ENCODE data around the gene CHSY3. TPM values are rescaled to one million over a fixed set of nuclear protein-coding genes. Genes with fewer than 3 reads are reported as not detected.

CHSY3 gene
- total and polyA plus RNA-seq, 2 experiments from 2014 or later, result 0.29 to 2.4 TPM

DNA sequence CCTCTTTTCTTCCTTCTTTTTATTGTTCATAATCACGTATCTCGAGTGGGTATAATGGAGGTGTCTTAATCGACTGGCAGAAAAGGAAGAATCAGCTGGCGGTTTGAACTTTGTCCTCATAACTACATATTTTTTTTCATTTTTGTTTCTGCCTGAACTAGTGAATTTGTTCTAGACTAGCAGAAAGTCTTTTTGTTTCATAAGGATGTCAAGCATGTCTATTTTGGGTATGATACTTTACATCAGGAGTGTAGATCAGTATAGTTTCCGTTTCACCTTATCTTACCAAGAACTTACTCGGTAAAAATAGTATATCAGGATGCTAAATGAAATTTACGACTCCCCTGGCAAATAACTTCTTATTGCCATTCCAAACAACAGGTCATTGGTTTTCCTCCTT, 278.9 kb downstream of the CHSY3 start:
- no peak overlapping the region for H3K9ac ChIP-seq
- in situ Hi-C loops (cut with MboI), result no loop called here
- no peaks in the 10 kb centered on the region for H3K79me2 ChIP-seq (ENCODE audit: insufficient read depth)
- H3K27me3 ChIP-seq (replicated peaks; ENCODE audit: insufficient read depth), result no peaks in the 10 kb centered on the region
- no peaks in the 10 kb centered on the region for H3K9me3 ChIP-seq (ENCODE audit: low read depth)
- H3F3A ChIP-seq (ENCODE audit: insufficient read depth), result no peaks in the 10 kb centered on the region
- no peaks in the 10 kb centered on the region for H3K36me3 ChIP-seq (ENCODE audit: low read depth)
- no peak overlapping the region for H3K4me3 ChIP-seq
- TF ChIP-seq EZH2 (IDR thresholded peaks at IDR 0.05; ENCODE audit: insufficient read depth, poor library complexity, severe bottlenecking) (no peak), EZH2phosphoT487 (IDR thresholded peaks at IDR 0.05; ENCODE audit: insufficient read depth, low read depth) (no peak)
- no peaks in the 10 kb centered on the region for H3K9me2 ChIP-seq (ENCODE audit: insufficient read depth)
- DNase-seq, result no peak
- H2AFZ ChIP-seq, result no peak overlapping the region
- 56 to 61% methylated on average over 7 of the region's 7 CpGs for WGBS, 2 experiments (ENCODE audit: low coverage in 1 of 2, low lambda C conversion rate in 2 of 2, missing lambda C conversion rate in 2 of 2)
- no peaks in the 10 kb centered on the region for H3K4me1 ChIP-seq (ENCODE audit: insufficient read depth)
- no peak overlapping the region for H3K4me2 ChIP-seq (ENCODE audit: unreplicated experiment)
- no peaks in the 10 kb centered on the region for H4K20me1 ChIP-seq (ENCODE audit: insufficient read depth)
- H3K27ac ChIP-seq, result no peak overlapping the region

DNA sequence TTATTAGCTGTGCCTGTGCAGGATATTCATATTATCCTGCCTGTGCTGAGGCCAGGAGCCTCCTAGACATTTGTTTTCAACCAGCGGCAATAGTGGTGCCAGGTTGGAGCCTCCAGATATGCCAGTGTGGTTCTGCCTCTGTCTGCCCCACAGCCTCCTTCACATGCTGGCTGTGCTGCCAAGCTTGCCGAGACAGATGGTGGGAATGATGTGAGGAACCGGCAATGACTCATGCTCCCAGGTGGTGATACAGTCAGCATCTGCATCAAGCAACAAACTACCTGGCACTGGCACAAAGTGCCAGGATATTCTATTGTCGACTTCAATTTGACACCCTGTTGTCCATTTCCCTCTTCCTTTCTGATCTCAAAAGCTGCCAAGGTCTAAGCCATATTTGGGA, 285.7 kb downstream of the CHSY3 start:
- Histone ChIP-seq H3K4me3 (no peak overlapping the region), H3F3A (ENCODE audit: insufficient read depth) (no peaks in the 10 kb centered on the region), H3K27me3 (replicated peaks; ENCODE audit: insufficient read depth) (no peaks in the 10 kb centered on the region), H4K20me1 (ENCODE audit: insufficient read depth) (no peaks in the 10 kb centered on the region), H3K4me2 (ENCODE audit: unreplicated experiment) (no peak overlapping the region), H3K9me2 (ENCODE audit: insufficient read depth) (no peaks in the 10 kb centered on the region), H2AFZ (no peak overlapping the region), H3K9me3 (ENCODE audit: low read depth) (no peaks in the 10 kb centered on the region), H3K9ac (no peak overlapping the region), H3K27ac (no peak overlapping the region), H3K79me2 (ENCODE audit: insufficient read depth) (no peaks in the 10 kb centered on the region), H3K4me1 (ENCODE audit: insufficient read depth) (no peaks in the 10 kb centered on the region), H3K36me3 (ENCODE audit: low read depth) (no peaks in the 10 kb centered on the region)
- WGBS, 2 experiments (ENCODE audit: low coverage in 1 of 2, low lambda C conversion rate in 2 of 2, missing lambda C conversion rate in 2 of 2), result 54 to 58% methylated on average over 4 of the region's 4 CpGs
- no peak for DNase-seq
- TF ChIP-seq EZH2 (IDR thresholded peaks at IDR 0.05; ENCODE audit: insufficient read depth, poor library complexity, severe bottlenecking) (no peak), EZH2phosphoT487 (IDR thresholded peaks at IDR 0.05; ENCODE audit: insufficient read depth, low read depth) (no peak)
- in situ Hi-C loops (cut with MboI), result no loop called here

DNA sequence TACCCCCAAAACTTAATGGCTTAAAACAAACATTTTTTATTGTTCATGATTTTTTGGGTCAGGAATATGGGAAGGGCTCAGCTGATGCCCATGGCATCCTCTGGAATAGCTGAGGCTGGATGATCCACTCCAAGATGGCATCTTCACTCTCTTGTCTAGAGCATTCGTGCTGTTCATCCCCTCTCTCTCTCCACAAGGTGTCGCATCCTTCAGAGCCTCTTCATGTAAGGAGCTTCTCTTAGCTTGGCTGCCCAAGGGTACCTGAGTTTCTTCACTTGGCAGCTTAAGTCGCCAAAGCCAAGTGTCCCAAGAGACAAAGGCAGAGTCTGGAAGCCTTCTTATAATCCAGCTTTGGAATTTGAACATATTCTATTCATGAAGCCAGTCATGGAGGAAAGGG, 294.7 kb downstream of the CHSY3 start:
- no peak overlapping the region for H3K4me3 ChIP-seq
- no peaks in the 10 kb centered on the region for H3K36me3 ChIP-seq (ENCODE audit: low read depth)
- no peaks in the 10 kb centered on the region for H3K9me3 ChIP-seq (ENCODE audit: low read depth)
- DNase-seq, result peak; percentile 8
- TF ChIP-seq EZH2phosphoT487 (IDR thresholded peaks at IDR 0.05; ENCODE audit: insufficient read depth, low read depth), result no peak
- no peak for TF ChIP-seq EZH2 (IDR thresholded peaks at IDR 0.05; ENCODE audit: insufficient read depth, poor library complexity, severe bottlenecking)
- in situ Hi-C loops (cut with MboI), result no loop called here
- no peaks in the 10 kb centered on the region for H3K9me2 ChIP-seq (ENCODE audit: insufficient read depth)
- 17 to 28% methylated on average over 3 of the region's 3 CpGs for whole genome bisulfite sequencing, 2 experiments (ENCODE audit: low coverage in 1 of 2, low lambda C conversion rate in 2 of 2, missing lambda C conversion rate in 2 of 2)
- no peak overlapping the region for H3K4me2 ChIP-seq (ENCODE audit: unreplicated experiment)
- H3K27me3 ChIP-seq (replicated peaks; ENCODE audit: insufficient read depth), result no peaks in the 10 kb centered on the region
- H3K79me2 ChIP-seq (ENCODE audit: insufficient read depth), result no peaks in the 10 kb centered on the region
- H4K20me1 ChIP-seq (ENCODE audit: insufficient read depth), result no peaks in the 10 kb centered on the region
- no peak overlapping the region for H2AFZ ChIP-seq
- no peaks in the 10 kb centered on the region for H3K4me1 ChIP-seq (ENCODE audit: insufficient read depth)
- no peak overlapping the region for H3K27ac ChIP-seq
- no peak overlapping the region for H3K9ac ChIP-seq
- H3F3A ChIP-seq (ENCODE audit: insufficient read depth), result no peaks in the 10 kb centered on the region

DNA sequence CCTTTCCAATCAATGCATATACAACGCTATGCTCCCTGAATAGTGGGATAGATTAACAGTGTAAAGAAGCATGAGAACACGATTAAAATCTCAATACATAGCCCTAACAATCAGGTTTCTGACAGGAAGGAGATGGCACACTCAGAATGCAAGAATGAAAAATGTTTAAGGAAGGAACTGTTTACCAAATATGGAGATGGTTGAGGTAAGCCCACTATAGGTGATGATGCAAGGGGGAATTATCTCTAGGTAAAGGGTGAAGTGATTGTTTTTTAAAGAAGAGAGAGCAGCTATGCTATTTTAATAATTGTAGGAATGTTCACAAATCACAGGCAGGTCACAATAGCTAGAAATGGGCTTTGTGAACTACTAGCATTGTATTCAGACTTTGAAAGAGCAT, 302.4 kb downstream of the CHSY3 start:
- in situ Hi-C loops (cut with MboI), result no loop called here
- Histone ChIP-seq H3K4me2 (ENCODE audit: unreplicated experiment) (no peak overlapping the region), H3K36me3 (ENCODE audit: low read depth) (no peaks in the 10 kb centered on the region), H3K27me3 (replicated peaks; ENCODE audit: insufficient read depth) (no peaks in the 10 kb centered on the region), H4K20me1 (ENCODE audit: insufficient read depth) (no peaks in the 10 kb centered on the region), H3K4me3 (no peak overlapping the region), H3K9me2 (ENCODE audit: insufficient read depth) (no peaks in the 10 kb centered on the region), H3K27ac (no peak overlapping the region), H3K4me1 (ENCODE audit: insufficient read depth) (no peaks in the 10 kb centered on the region), H2AFZ (no peak overlapping the region), H3K79me2 (ENCODE audit: insufficient read depth) (no peaks in the 10 kb centered on the region), H3K9me3 (ENCODE audit: low read depth) (no peaks in the 10 kb centered on the region), H3F3A (ENCODE audit: insufficient read depth) (no peaks in the 10 kb centered on the region), H3K9ac (no peak overlapping the region)
- 11 to 32% methylated on average over 2 of the region's 2 CpGs for WGBS, 2 experiments (ENCODE audit: low coverage in 1 of 2, low lambda C conversion rate in 2 of 2, missing lambda C conversion rate in 2 of 2)
- DNase-seq, result no peak
- no peak for TF ChIP-seq EZH2phosphoT487 (IDR thresholded peaks at IDR 0.05; ENCODE audit: insufficient read depth, low read depth)
- TF ChIP-seq EZH2 (IDR thresholded peaks at IDR 0.05; ENCODE audit: insufficient read depth, poor library complexity, severe bottlenecking), result no peak

DNA sequence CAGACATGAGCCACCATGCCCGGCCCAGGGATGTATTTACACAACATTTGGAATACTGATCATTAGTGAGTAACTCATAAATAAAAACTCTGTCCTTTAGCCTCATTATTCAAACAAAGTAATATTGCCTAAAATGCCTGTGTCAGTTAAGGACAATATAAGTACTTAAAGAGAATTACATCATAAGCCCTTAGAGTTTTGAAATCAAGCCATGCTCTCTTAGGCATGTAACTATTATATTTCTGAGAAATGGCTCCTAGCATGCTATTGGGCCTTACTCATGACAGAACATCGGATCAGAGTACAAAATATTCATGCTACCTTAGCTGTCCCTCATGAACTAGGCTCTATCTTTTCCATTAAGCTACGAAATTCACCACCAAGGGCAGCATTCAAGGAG, 309.3 kb downstream of the CHSY3 start:
- no peaks in the 10 kb centered on the region for H3K4me1 ChIP-seq (ENCODE audit: insufficient read depth)
- no peaks in the 10 kb centered on the region for H3F3A ChIP-seq (ENCODE audit: insufficient read depth)
- no peak overlapping the region for H3K9ac ChIP-seq
- no peaks in the 10 kb centered on the region for H3K9me2 ChIP-seq (ENCODE audit: insufficient read depth)
- no peak overlapping the region for H3K27ac ChIP-seq
- H2AFZ ChIP-seq, result no peak overlapping the region
- in situ Hi-C loops (cut with MboI), result no loop called here
- no peaks in the 10 kb centered on the region for H3K36me3 ChIP-seq (ENCODE audit: low read depth)
- H4K20me1 ChIP-seq (ENCODE audit: insufficient read depth), result no peaks in the 10 kb centered on the region
- no peaks in the 10 kb centered on the region for H3K27me3 ChIP-seq (replicated peaks; ENCODE audit: insufficient read depth)
- no peak for DNase-seq
- 5 to 15% methylated on average over 3 of the region's 3 CpGs for WGBS, 2 experiments (ENCODE audit: low coverage in 1 of 2, low lambda C conversion rate in 2 of 2, missing lambda C conversion rate in 2 of 2)
- H3K4me3 ChIP-seq, result no peak overlapping the region
- no peak overlapping the region for H3K4me2 ChIP-seq (ENCODE audit: unreplicated experiment)
- TF ChIP-seq EZH2phosphoT487 (IDR thresholded peaks at IDR 0.05; ENCODE audit: insufficient read depth, low read depth) (no peak), EZH2 (IDR thresholded peaks at IDR 0.05; ENCODE audit: insufficient read depth, poor library complexity, severe bottlenecking) (no peak)
- H3K79me2 ChIP-seq (ENCODE audit: insufficient read depth), result no peaks in the 10 kb centered on the region
- H3K9me3 ChIP-seq (ENCODE audit: low read depth), result no peaks in the 10 kb centered on the region
